HL-60 (cell line): ENCODE results near the gene DNAH14.

Experiments used
- DNase-seq, 2 experiments: peaks; one replicate each; pipeline ENCODE4 v3.0.0-alpha.2; 2010 to 2020; ENCODE audit warnings: low read depth in 1 of 2, low spot score in 1 of 2
- H3K27ac ChIP-seq: fragments of 250-450 bp; sonication (Bioruptor Pico); replicated peaks from 2 replicates; pipeline ENCODE4 v1.5.1; 2020; ENCODE audit warnings: mild to moderate bottlenecking, moderate library complexity
- H3K27me3 ChIP-seq: fragments of 250-450 bp; sonication (Bioruptor Pico); 2 replicates; pipeline ENCODE4 v1.5.1; 2021; ENCODE audit warnings: mild to moderate bottlenecking, moderate library complexity; ENCODE audit not compliant: insufficient read depth, poor library complexity, severe bottlenecking
- H3K4me3 ChIP-seq: replicated peaks from 2 replicates; pipeline ENCODE4 v1.5.1; 2011; ENCODE audit warnings: mild to moderate bottlenecking, control low read depth, low read length; ENCODE audit not compliant: insufficient read depth
- CTCF ChIP-seq: IDR thresholded peaks from one replicate; pipeline ENCODE4 v1.5.1; 2011; ENCODE audit warnings: low read length, control low read depth, inconsistent platforms; ENCODE audit not compliant: insufficient read depth
- GABPA ChIP-seq: IDR thresholded peaks from 2 replicates; pipeline ENCODE4 v1.6.1; 2012; ENCODE audit warnings: low read depth
- POLR2AphosphoS5 ChIP-seq: IDR thresholded peaks from 2 replicates; pipeline ENCODE4 v1.6.1; 2012; ENCODE audit warnings: low read depth
- REST ChIP-seq: IDR thresholded peaks from 2 replicates; pipeline ENCODE4 v1.6.1; 2012; ENCODE audit warnings: low read depth; ENCODE audit not compliant: insufficient replicate concordance
- SPI1 ChIP-seq: IDR thresholded peaks from 2 replicates; pipeline ENCODE4 v1.6.1; 2012; ENCODE audit warnings: low read depth, mild to moderate bottlenecking, borderline replicate concordance

The DNAH14 gene

DNA sequence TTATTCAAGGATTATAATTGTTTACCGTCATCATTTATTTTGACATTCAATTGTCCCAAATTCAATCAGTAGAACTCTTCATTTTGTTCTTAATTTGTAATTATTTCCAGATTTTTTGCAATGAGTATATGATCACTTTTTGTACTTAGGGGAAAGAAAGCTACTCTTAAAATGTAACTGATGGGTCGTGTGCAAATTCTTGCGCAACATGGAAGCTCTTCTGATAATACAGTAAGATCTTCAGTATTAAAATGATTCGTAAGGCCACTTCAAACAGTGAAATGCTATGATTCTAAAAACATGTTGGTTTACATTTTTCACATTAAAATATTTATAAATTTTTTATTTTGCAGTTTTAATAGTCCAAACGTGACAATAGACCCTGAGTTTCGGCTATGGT lies 435.0 kb downstream of the DNAH14 start:
- Histone ChIP-seq H3K4me3 (no peak overlapping the region), H3K27ac (no peak overlapping the region), H3K27me3 (no peaks in the 10 kb centered on the region)
- no peak for DNase-seq
- no peak for TF ChIP-seq SPI1
- no peak for TF ChIP-seq CTCF
- TF ChIP-seq REST: no peak

DNA sequence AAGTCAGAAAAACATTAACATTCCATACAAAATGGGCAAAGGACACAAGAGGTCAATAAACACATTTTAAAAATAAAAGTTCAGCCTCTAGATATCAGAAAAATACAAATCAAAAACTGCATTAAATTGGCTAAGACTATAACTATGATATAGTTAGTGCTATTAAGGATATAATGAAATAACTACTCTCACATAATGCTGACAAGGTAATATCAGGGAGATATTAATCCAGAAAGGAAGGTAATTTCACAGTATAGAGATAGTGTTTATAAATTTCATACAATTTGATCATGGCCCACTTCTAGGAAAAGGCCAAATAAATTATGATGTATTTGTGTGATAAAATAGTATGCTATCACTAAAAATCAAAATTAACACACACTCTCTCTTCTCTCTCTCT lies 436.5 kb downstream of the DNAH14 start:
- H3K27me3 ChIP-seq: no peaks in the 10 kb centered on the region
- TF ChIP-seq GABPA: no peak
- no peak for TF ChIP-seq SPI1
- no peak for TF ChIP-seq POLR2AphosphoS5
- TF ChIP-seq CTCF: no peak
- TF ChIP-seq REST: no peak
- no peak overlapping the region for H3K4me3 ChIP-seq
- no peak for DNase-seq
- no peak overlapping the region for H3K27ac ChIP-seq

- no peak for TF ChIP-seq POLR2AphosphoS5
- no peak for TF ChIP-seq GABPA
- TF ChIP-seq CTCF: no peak
- no peak for TF ChIP-seq SPI1
- TF ChIP-seq REST: no peak
- no peak for DNase-seq
- Histone ChIP-seq H3K4me3 (no peak overlapping the region), H3K27ac (no peak overlapping the region), H3K27me3 (no peaks in the 10 kb centered on the region)
Measured at GRCh38 chr1:225366552-225366951, 437.1 kb downstream of the DNAH14 start.
